Astrocyte (in vitro differentiated cells and primary cell): ENCODE data around the gene ALDH6A1. TPM values are rescaled to one million over a fixed set of nuclear protein-coding genes. Genes with fewer than 3 reads are reported as not detected.
A peak's percentile ranks its signal among the peaks of the same experiment; 100 is the strongest.

ENCODE experiments used
- DNase-seq: peaks from one replicate; pipeline ENCODE4 v3.0.0-alpha.2; 2010; ENCODE audit warnings: low read depth
- FAIRE-seq: peaks from 2 replicates; lab custom pipeline; 2011; peaks lifted over from hg19 to GRCh38; lab: Jason Lieb, UNC
- H2AFZ ChIP-seq: 2 replicates; pipeline ENCODE4 v1.6.0; 2012; ENCODE audit warnings: low read depth, low read length, inconsistent platforms
- H3K27ac ChIP-seq: 2 replicates; pipeline ENCODE4 v1.5.1; 2011; ENCODE audit warnings: low read depth, low read length, inconsistent platforms
- H3K27me3 ChIP-seq: 2 replicates; pipeline ENCODE4 v1.6.0; 2011; ENCODE audit warnings: low read length, inconsistent platforms; ENCODE audit not compliant: insufficient read depth
- H3K36me3 ChIP-seq: 2 replicates; pipeline ENCODE4 v1.5.1; 2011; ENCODE audit warnings: low read length, inconsistent platforms; ENCODE audit not compliant: insufficient read depth
- H3K4me1 ChIP-seq: 2 replicates; pipeline ENCODE4 v1.5.1; 2011; ENCODE audit warnings: low read length, inconsistent platforms; ENCODE audit not compliant: insufficient read depth
- H3K4me2 ChIP-seq: 2 replicates; pipeline ENCODE4 v1.6.0; 2012; ENCODE audit warnings: low read length, inconsistent platforms
- H3K4me3 ChIP-seq: 2 replicates; pipeline ENCODE4 v1.5.1; 2011; ENCODE audit warnings: low read depth, mild to moderate bottlenecking, low read length, inconsistent platforms; ENCODE audit not compliant: insufficient read depth
- H3K79me2 ChIP-seq: 2 replicates; pipeline ENCODE4 v1.6.0; 2012; ENCODE audit warnings: mild to moderate bottlenecking, low read length, inconsistent platforms; ENCODE audit not compliant: insufficient read depth
- H3K9ac ChIP-seq: 2 replicates; pipeline ENCODE4 v1.6.0; 2012; ENCODE audit warnings: mild to moderate bottlenecking, low read length, inconsistent platforms
- H3K9me3 ChIP-seq: 2 replicates; pipeline ENCODE4 v1.5.1; 2012; ENCODE audit warnings: low read depth, mild to moderate bottlenecking, low read length, inconsistent platforms; ENCODE audit not compliant: insufficient read depth
- H4K20me1 ChIP-seq: 2 replicates; pipeline ENCODE4 v1.6.0; 2012; ENCODE audit warnings: low read length, inconsistent platforms; ENCODE audit not compliant: insufficient read depth
- H3K27ac Mint-ChIP-seq: one replicate; pipeline ENCODE4 v1.8.0; 2021; ENCODE audit warnings: mild to moderate bottlenecking, mixed read lengths; ENCODE audit not compliant: unreplicated experiment
- H3K27me3 Mint-ChIP-seq: one replicate; pipeline ENCODE4 v1.8.0; 2021; ENCODE audit warnings: low read depth, mixed read lengths; ENCODE audit not compliant: unreplicated experiment
- H3K36me3 Mint-ChIP-seq: one replicate; pipeline ENCODE4 v1.8.0; 2021; ENCODE audit warnings: low read depth, mixed read lengths; ENCODE audit not compliant: unreplicated experiment
- H3K4me1 Mint-ChIP-seq: one replicate; pipeline ENCODE4 v1.8.0; 2021; ENCODE audit warnings: low read depth, mixed read lengths; ENCODE audit not compliant: unreplicated experiment
- H3K4me3 Mint-ChIP-seq: one replicate; pipeline ENCODE4 v1.8.0; 2021; ENCODE audit warnings: mild to moderate bottlenecking, moderate library complexity, mixed read lengths; ENCODE audit not compliant: unreplicated experiment
- H3K9me3 Mint-ChIP-seq: one replicate; pipeline ENCODE4 v1.8.0; 2021; ENCODE audit warnings: mild to moderate bottlenecking, mixed read lengths; ENCODE audit not compliant: unreplicated experiment
- CTCF ChIP-seq: IDR thresholded peaks from 2 replicates; pipeline ENCODE4 v1.5.1; 2011; ENCODE audit warnings: low read depth, mild to moderate bottlenecking, inconsistent platforms, low read length, moderate library complexity; ENCODE audit not compliant: insufficient read depth
- EZH2 ChIP-seq: IDR thresholded peaks from 2 replicates; pipeline ENCODE4 v1.6.1; 2012; ENCODE audit warnings: mild to moderate bottlenecking, low read length, inconsistent platforms; ENCODE audit not compliant: insufficient read depth
- total RNA-seq: library from RNA; stranded (reverse); gene quantifications from 2 replicates; pipeline ENCODE4 v1.2.1, GENCODE V29; 2021

The ALDH6A1 gene
- total RNA-seq, 1 donor from 2014 or later: 12.0 TPM

- FAIRE-seq (no peak), DNase-seq (peak; percentile 14)
- H3K27me3 ChIP-seq: no peaks in the 10 kb centered on the region
- no peaks in the 10 kb centered on the region for H3K27me3 Mint-ChIP-seq
- peaks cover 3% of the 10 kb centered on the region for H3K36me3 Mint-ChIP-seq
- peaks cover 5% of the 10 kb centered on the region for H3K4me1 Mint-ChIP-seq
- H3K27ac Mint-ChIP-seq: no peak overlapping the region
- H3K9me3 Mint-ChIP-seq: no peaks in the 10 kb centered on the region
- no peaks in the 10 kb centered on the region for H3K36me3 ChIP-seq
- H3K4me1 ChIP-seq: peaks cover 4% of the 10 kb centered on the region
- no peaks in the 10 kb centered on the region for H3K9me3 ChIP-seq
- TF ChIP-seq EZH2: no peak
- peak; percentile 19 for TF ChIP-seq CTCF
- H3K9ac ChIP-seq: no peak overlapping the region
- H3K79me2 ChIP-seq: no peaks in the 10 kb centered on the region
- H4K20me1 ChIP-seq: no peaks in the 10 kb centered on the region
- no peak overlapping the region for H3K4me3 ChIP-seq
- peak overlapping the region; percentile 30 for H3K4me2 ChIP-seq
- peak overlapping the region; percentile 27 for H3K4me3 Mint-ChIP-seq
- no peak overlapping the region for H2AFZ ChIP-seq
- peak overlapping the region; percentile 9 for H3K27ac ChIP-seq
Measured at GRCh38 chr14:74048281-74048680, 36.0 kb downstream of the ALDH6A1 start.

GRCh38 chr14:74045522-74045921 lies 38.7 kb downstream of the ALDH6A1 start:
- H3K4me3 Mint-ChIP-seq: no peak overlapping the region
- no peak for FAIRE-seq
- H3K36me3 Mint-ChIP-seq: peaks cover 3% of the 10 kb centered on the region

More at GRCh38 chr14:74045522-74045921, 38.7 kb downstream of the ALDH6A1 start:
- H3K27ac Mint-ChIP-seq: no peak overlapping the region
- no peaks in the 10 kb centered on the region for H4K20me1 ChIP-seq
- TF ChIP-seq EZH2: no peak
- TF ChIP-seq CTCF: no peak
- H3K4me1 ChIP-seq: peaks cover 4% of the 10 kb centered on the region
- H3K27ac ChIP-seq: no peak overlapping the region
- no peaks in the 10 kb centered on the region for H3K9me3 Mint-ChIP-seq
- no peaks in the 10 kb centered on the region for H3K36me3 ChIP-seq
- H3K4me1 Mint-ChIP-seq: peaks cover 5% of the 10 kb centered on the region
- no peaks in the 10 kb centered on the region for H3K9me3 ChIP-seq
- H3K4me3 ChIP-seq: no peak overlapping the region
- no peak overlapping the region for H2AFZ ChIP-seq
- H3K79me2 ChIP-seq: no peaks in the 10 kb centered on the region
- H3K9ac ChIP-seq: no peak overlapping the region
- H3K27me3 Mint-ChIP-seq: no peaks in the 10 kb centered on the region
- no peak overlapping the region for H3K4me2 ChIP-seq
- no peak for DNase-seq
- no peaks in the 10 kb centered on the region for H3K27me3 ChIP-seq
